SW480 (cell line): ENCODE results near the gene VCL.
A peak's percentile ranks its signal among the peaks of the same experiment; 100 is the strongest.
"Not testable (repeated sequence)": the region's sequence is repeated elsewhere in the genome, so short reads cannot be mapped to it uniquely, and the experiment has no call there.

ENCODE experiments used
- DNase-seq: peaks from one replicate; pipeline ENCODE4 v3.0.0-alpha.2; 2016; ENCODE audit warnings: low spot score

Gene VCL

GRCh38 chr10:74040200-74041126 lies 42.5 kb downstream of the VCL start:
- no peak for DNase-seq

- DNase-seq: no peak
Observed at GRCh38 chr10:74044419-74044818, 46.5 kb downstream of the VCL start.

GRCh38 chr10:74047304-74047703 lies 49.4 kb downstream of the VCL start:
- no peak for DNase-seq

- peak; percentile 9 for DNase-seq
Observed at GRCh38 chr10:74047871-74048270, 50.0 kb downstream of the VCL start.

- DNase-seq: no peak
Observed at GRCh38 chr10:74048433-74048832, 50.5 kb downstream of the VCL start.

- no peak for DNase-seq
Observed at GRCh38 chr10:74049955-74050354, 52.0 kb downstream of the VCL start.

GRCh38 chr10:74050653-74051052 lies 52.7 kb downstream of the VCL start:
- no peak for DNase-seq

- no peak for DNase-seq
Observed at GRCh38 chr10:74051736-74052342, 53.9 kb downstream of the VCL start.

- no peak for DNase-seq
Observed at GRCh38 chr10:74052994-74053393, 55.1 kb downstream of the VCL start.

GRCh38 chr10:74055383-74056049 lies 57.6 kb downstream of the VCL start:
- DNase-seq: no peak

- DNase-seq: peak; percentile 74
Observed at GRCh38 chr10:74056050-74056818, 58.3 kb downstream of the VCL start.

GRCh38 chr10:74058071-74058470 lies 60.2 kb downstream of the VCL start:
- no peak for DNase-seq

GRCh38 chr10:74058658-74059057 lies 60.7 kb downstream of the VCL start:
- DNase-seq: peak; percentile 22

- no peak for DNase-seq
Observed at GRCh38 chr10:74061104-74061503, 63.2 kb downstream of the VCL start.

- not testable (repeated sequence) for DNase-seq
Observed at GRCh38 chr10:74061978-74062377, 64.1 kb downstream of the VCL start.

GRCh38 chr10:74063256-74063655 lies 65.3 kb downstream of the VCL start:
- no peak for DNase-seq

- no peak for DNase-seq
Observed at GRCh38 chr10:74067373-74068352, 69.7 kb downstream of the VCL start.

- DNase-seq: no peak
Observed at GRCh38 chr10:74071157-74071556, 73.2 kb downstream of the VCL start.

GRCh38 chr10:74072503-74072902 lies 74.6 kb downstream of the VCL start:
- DNase-seq: no peak

GRCh38 chr10:74075906-74076305 lies 78.0 kb downstream of the VCL start:
- DNase-seq: no peak

GRCh38 chr10:74076961-74077360 lies 79.0 kb downstream of the VCL start:
- no peak for DNase-seq
